Colonic mucosa (tissue), 4 donors: ENCODE results near the gene PLOD1. TPM values are rescaled to one million over a fixed set of nuclear protein-coding genes. Genes with fewer than 3 reads are reported as not detected.
"Not testable (repeated sequence)": the region's sequence is repeated elsewhere in the genome, so short reads cannot be mapped to it uniquely, and the experiment has no call there.

ENCODE experiments used
- DNase-seq: peaks from one replicate; pipeline ENCODE4 v3.0.0-alpha.2; 2020
- H3K27ac ChIP-seq: fragments of 200-600 bp; one replicate; pipeline ENCODE4 v1.8.0; 2021
- H3K27me3 ChIP-seq: fragments of 200-600 bp; one replicate; pipeline ENCODE4 v1.8.0; 2021
- H3K36me3 ChIP-seq: fragments of 200-600 bp; one replicate; pipeline ENCODE4 v1.8.0; 2021
- H3K4me1 ChIP-seq: fragments of 200-600 bp; one replicate; pipeline ENCODE4 v1.8.0; 2021; ENCODE audit warnings: mild to moderate bottlenecking
- H3K4me3 ChIP-seq: fragments of 200-600 bp; one replicate; pipeline ENCODE4 v1.8.0; 2021
- H3K9ac ChIP-seq, 2 donors: one replicate each; pipeline ENCODE4 v1.7.0; 2013; ENCODE audit warnings: control low read depth in 2 of 2, low read depth in 2 of 2, low read length in 2 of 2
- H3K9me3 ChIP-seq: fragments of 200-600 bp; one replicate; pipeline ENCODE4 v1.8.0; 2021
- intact Hi-C: fragments of 100-400 bp; cut with DNase I; formaldehyde crosslinking; loops from one replicate; pipeline ENCODE4 v1.14.1; 2022
- total RNA-seq, 2 donors: library from RNA; stranded (reverse); fragmentation: NEBNext Ultra II Directional in 1 of 2; extraction: Animal tissue kit (Norgen Biotek cat#: 25700) in 1 of 2; gene quantifications; one replicate each; pipeline ENCODE4 v1.2.1, GENCODE V29; 2021
- TF ChIP-seq, protein P1 (sequence below): fragments of 200-600 bp; IDR thresholded peaks from one replicate; pipeline ENCODE4 v1.8.0; 2022; ENCODE audit warnings: antibody characterized with exemption, mild to moderate bottlenecking
- donor health status: healthy.
- donor health status: DM: no; HTN: no; CAD: no.
- donor health status: DM: no; HTN: no; CAD: no.

PLOD1 gene
- total RNA-seq, 2 donors from 2014 or later: 72.5 to 83.9 TPM

DNA sequence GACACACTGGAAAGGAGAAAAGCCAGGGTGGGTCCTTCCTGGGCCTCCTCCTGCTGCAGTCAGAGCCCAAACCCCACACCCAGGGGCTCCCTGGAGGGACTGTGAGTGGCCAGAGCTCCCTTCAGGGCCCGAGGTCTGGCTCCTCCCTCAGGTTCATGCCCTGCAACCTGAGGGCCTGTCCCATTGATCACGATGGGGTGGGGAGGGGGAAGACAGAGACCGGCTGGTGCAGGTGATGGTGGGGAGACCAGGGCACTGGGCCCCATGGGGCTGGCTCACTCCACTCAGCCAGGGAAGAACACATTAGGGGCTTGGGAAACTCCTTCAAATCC lies 45.7 kb upstream of the PLOD1 start:
- Histone ChIP-seq H3K9ac (no peak overlapping the region), H3K36me3 (no peaks in the 10 kb centered on the region), H3K4me3 (no peak overlapping the region), H3K4me1 (no peaks in the 10 kb centered on the region), H3K27me3 (no peaks in the 10 kb centered on the region), H3K27ac (no peak overlapping the region), H3K9me3 (no peaks in the 10 kb centered on the region)
- intact Hi-C loops: no loop called here
- no peak for DNase-seq
- TF ChIP-seq, protein P1, sequence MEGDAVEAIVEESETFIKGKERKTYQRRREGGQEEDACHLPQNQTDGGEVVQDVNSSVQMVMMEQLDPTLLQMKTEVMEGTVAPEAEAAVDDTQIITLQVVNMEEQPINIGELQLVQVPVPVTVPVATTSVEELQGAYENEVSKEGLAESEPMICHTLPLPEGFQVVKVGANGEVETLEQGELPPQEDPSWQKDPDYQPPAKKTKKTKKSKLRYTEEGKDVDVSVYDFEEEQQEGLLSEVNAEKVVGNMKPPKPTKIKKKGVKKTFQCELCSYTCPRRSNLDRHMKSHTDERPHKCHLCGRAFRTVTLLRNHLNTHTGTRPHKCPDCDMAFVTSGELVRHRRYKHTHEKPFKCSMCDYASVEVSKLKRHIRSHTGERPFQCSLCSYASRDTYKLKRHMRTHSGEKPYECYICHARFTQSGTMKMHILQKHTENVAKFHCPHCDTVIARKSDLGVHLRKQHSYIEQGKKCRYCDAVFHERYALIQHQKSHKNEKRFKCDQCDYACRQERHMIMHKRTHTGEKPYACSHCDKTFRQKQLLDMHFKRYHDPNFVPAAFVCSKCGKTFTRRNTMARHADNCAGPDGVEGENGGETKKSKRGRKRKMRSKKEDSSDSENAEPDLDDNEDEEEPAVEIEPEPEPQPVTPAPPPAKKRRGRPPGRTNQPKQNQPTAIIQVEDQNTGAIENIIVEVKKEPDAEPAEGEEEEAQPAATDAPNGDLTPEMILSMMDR: no peak

DNA sequence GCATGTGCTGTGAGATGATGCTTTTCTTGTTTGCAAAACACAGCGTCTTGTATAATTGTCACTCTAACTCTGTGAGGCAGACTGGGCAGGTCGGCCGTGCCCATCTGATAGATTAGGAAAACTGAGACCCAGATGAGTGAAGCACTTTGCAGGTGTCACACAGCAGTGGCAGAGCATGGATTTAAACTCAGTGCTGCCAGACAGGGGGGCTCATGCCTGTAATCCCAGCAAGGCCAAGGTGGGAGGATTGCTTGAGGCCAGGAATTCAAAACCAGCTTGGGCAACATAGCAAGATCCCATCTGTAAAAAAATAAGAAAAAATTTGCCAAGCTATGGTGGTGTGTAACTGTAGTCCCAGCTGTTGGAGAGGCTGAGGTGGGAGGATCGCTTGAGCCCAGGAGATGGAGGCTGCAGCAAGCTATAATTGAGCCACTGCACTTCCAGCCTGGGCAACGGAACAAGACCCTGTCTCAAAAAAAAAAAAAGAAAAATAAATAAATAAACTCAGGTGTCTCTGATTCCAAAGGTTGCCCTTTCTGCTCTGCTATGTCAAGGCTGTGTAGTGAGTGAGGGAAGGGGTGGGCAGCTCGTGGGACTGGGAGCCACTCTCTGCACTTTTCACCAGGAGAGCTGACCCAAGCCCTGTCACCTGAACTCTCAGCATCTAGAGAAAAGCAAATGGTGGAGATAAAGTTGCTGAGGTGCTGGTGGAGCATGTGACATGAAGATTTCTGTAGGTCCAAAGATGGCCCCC lies 42.9 kb upstream of the PLOD1 start:
- Histone ChIP-seq H3K27ac (no peak overlapping the region), H3K36me3 (no peaks in the 10 kb centered on the region), H3K9me3 (no peaks in the 10 kb centered on the region), H3K27me3 (no peaks in the 10 kb centered on the region), H3K9ac (no peak overlapping the region), H3K4me1 (no peaks in the 10 kb centered on the region), H3K4me3 (no peak overlapping the region)
- TF ChIP-seq, protein P1: no peak
- intact Hi-C loops: loop anchor here (2.0 kb wide), 1 partner anchor 53 kb away; no protein-coding TSS in a partner anchor
- DNase-seq: no peak

DNA sequence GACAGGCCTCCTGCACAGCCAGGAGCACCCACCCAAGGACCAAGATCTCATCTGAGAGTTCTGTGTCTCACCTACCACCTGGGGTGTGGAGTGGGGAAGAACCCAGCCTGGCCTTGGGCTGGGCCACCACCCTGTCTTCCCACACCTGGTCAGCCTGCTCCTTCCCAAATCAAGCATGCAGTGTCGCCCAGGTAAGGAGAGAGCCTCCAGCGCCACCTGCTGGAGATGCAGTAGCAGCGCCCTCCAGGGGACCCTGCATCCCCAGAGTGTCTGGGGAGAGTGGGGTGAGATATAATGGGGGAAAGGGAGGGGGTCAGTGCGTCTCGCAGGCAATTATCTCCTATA lies 40.6 kb upstream of the PLOD1 start:
- Histone ChIP-seq H3K4me1 (no peaks in the 10 kb centered on the region), H3K36me3 (no peaks in the 10 kb centered on the region), H3K9ac (no peak overlapping the region), H3K9me3 (no peaks in the 10 kb centered on the region), H3K4me3 (no peak overlapping the region), H3K27ac (no peak overlapping the region), H3K27me3 (peaks cover 10% of the 10 kb centered on the region)
- DNase-seq: peak; percentile 63
- TF ChIP-seq, protein P1: peak; percentile 85
- intact Hi-C loops: loop anchor here (2.0 kb wide), 1 partner anchor 55 kb away; no protein-coding TSS in a partner anchor

DNA sequence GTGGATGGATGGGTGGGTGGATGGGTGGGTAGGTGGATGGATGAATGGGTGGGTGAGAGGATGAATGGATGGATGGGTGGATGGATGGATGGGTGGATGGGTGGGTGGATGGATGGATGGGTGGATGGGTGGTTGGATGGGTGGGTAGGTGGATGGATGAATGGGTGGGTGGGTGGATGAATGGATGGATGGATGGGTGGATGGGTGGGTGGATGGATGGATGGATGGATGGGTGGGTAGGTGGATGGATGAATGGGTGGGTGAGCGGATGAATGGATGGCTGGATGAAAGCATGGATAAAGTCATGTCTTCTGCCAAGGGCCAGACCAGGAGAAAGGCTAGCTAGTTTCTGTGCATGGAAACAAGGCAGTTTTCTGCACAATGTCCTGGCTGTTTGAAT lies 40.0 kb upstream of the PLOD1 start:
- H3K9ac ChIP-seq, H3K4me3 ChIP-seq, H3K27ac ChIP-seq, DNase-seq, H3K9me3 ChIP-seq, H3K4me1 ChIP-seq, H3K36me3 ChIP-seq, intact Hi-C loops: not testable (repeated sequence)
- H3K27me3 ChIP-seq: peaks cover 17% of the 10 kb centered on the region

DNA sequence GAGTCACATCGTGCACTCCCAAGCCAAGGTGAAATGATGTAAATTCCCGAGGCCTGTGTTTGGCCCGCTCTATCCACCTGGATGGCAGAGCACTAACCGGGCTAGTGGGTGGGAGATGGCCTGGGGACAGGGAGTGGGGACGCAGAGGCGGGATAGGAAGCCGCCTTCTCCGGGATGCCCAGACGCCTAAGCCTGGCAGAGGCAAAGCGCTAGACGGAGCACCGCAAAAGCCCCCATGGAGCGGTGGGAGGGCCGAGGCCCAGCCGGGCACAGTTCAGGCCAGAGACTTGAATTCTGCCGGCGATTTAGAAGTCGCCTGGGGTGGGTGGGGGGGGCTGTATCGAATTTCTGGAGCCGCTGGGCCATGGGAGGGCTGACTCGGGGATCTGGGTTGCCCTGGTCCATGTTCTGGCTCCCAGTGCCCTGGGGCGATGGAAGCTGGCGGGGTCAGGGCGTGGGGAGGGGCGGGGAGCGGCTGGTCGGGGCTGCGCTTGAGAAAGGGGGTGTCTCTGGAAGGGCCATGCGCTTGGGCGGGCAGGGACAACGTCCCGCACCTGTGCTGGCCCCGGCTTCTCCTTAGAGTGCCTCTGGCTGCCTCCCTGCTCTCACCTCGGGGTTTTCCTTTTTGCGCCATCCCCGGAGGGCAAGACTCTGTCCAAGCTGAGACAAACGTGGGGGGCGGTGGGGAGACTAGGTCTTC lies 36.3 kb upstream of the PLOD1 start:
- intact Hi-C loops: no loop called here

More for the DNA sequence above, 36.3 kb upstream of the PLOD1 start:
- Histone ChIP-seq H3K27me3 (peaks cover 17% of the 10 kb centered on the region), H3K9me3 (no peaks in the 10 kb centered on the region), H3K4me3 (no peak overlapping the region), H3K27ac (no peak overlapping the region), H3K36me3 (no peaks in the 10 kb centered on the region), H3K9ac (no peak overlapping the region), H3K4me1 (no peaks in the 10 kb centered on the region)
- TF ChIP-seq, protein P1: no peak
- no peak for DNase-seq
